HL-60 (cell line): ENCODE measurements around the gene EEF1G.

Experiments used
- DNase-seq, 2 experiments: peaks; one replicate each; pipeline ENCODE4 v3.0.0-alpha.2; 2010 to 2020; ENCODE audit warnings: low read depth in 1 of 2, low spot score in 1 of 2
- H3K27ac ChIP-seq: fragments of 250-450 bp; sonication (Bioruptor Pico); replicated peaks from 2 replicates; pipeline ENCODE4 v1.5.1; 2020; ENCODE audit warnings: mild to moderate bottlenecking, moderate library complexity
- H3K27me3 ChIP-seq: fragments of 250-450 bp; sonication (Bioruptor Pico); 2 replicates; pipeline ENCODE4 v1.5.1; 2021; ENCODE audit warnings: mild to moderate bottlenecking, moderate library complexity; ENCODE audit not compliant: insufficient read depth, poor library complexity, severe bottlenecking
- H3K4me3 ChIP-seq: replicated peaks from 2 replicates; pipeline ENCODE4 v1.5.1; 2011; ENCODE audit warnings: mild to moderate bottlenecking, control low read depth, low read length; ENCODE audit not compliant: insufficient read depth
- GABPA ChIP-seq: IDR thresholded peaks from 2 replicates; pipeline ENCODE4 v1.6.1; 2012; ENCODE audit warnings: low read depth
- POLR2AphosphoS5 ChIP-seq: IDR thresholded peaks from 2 replicates; pipeline ENCODE4 v1.6.1; 2012; ENCODE audit warnings: low read depth
- SPI1 ChIP-seq: IDR thresholded peaks from 2 replicates; pipeline ENCODE4 v1.6.1; 2012; ENCODE audit warnings: low read depth, mild to moderate bottlenecking, borderline replicate concordance
- microRNA-seq: library from miRNA; unstranded; fragments of <30 nt; microRNA quantifications from one replicate; pipeline ENCODE4, GENCODE V29; 2018
- TF ChIP-seq, protein P1 (sequence below): IDR thresholded peaks from one replicate; pipeline ENCODE4 v1.5.1; 2011; ENCODE audit warnings: low read length, control low read depth, inconsistent platforms; ENCODE audit not compliant: insufficient read depth
- TF ChIP-seq, protein P2 (sequence below): IDR thresholded peaks from 2 replicates; pipeline ENCODE4 v1.6.1; 2012; ENCODE audit warnings: low read depth; ENCODE audit not compliant: insufficient replicate concordance

The EEF1G gene

DNA sequence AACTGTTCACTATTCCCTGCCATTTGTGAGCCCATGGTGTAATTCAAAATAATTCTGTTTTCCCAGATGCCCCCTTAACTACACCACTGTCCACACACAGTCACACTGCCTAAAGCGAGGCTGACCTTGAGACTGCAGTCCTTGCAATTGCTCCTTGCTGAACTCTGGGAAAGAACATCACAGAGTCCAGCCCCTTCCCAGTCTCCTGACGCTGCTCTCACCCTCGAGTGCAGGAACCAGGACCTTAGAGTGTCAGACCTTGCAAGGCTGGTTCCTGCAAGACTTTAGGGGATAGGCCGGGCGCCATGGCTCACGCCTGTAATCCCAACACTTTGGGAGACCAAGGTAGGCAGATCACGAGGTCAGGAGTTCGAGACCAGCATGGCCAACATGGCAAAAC is 60.7 kb downstream of the EEF1G start:
- DNase-seq = no peak
- no peak for TF ChIP-seq POLR2AphosphoS5
- TF ChIP-seq, protein P1, sequence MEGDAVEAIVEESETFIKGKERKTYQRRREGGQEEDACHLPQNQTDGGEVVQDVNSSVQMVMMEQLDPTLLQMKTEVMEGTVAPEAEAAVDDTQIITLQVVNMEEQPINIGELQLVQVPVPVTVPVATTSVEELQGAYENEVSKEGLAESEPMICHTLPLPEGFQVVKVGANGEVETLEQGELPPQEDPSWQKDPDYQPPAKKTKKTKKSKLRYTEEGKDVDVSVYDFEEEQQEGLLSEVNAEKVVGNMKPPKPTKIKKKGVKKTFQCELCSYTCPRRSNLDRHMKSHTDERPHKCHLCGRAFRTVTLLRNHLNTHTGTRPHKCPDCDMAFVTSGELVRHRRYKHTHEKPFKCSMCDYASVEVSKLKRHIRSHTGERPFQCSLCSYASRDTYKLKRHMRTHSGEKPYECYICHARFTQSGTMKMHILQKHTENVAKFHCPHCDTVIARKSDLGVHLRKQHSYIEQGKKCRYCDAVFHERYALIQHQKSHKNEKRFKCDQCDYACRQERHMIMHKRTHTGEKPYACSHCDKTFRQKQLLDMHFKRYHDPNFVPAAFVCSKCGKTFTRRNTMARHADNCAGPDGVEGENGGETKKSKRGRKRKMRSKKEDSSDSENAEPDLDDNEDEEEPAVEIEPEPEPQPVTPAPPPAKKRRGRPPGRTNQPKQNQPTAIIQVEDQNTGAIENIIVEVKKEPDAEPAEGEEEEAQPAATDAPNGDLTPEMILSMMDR = no peak
- TF ChIP-seq SPI1 = no peak
- TF ChIP-seq GABPA = no peak
- TF ChIP-seq, protein P2, sequence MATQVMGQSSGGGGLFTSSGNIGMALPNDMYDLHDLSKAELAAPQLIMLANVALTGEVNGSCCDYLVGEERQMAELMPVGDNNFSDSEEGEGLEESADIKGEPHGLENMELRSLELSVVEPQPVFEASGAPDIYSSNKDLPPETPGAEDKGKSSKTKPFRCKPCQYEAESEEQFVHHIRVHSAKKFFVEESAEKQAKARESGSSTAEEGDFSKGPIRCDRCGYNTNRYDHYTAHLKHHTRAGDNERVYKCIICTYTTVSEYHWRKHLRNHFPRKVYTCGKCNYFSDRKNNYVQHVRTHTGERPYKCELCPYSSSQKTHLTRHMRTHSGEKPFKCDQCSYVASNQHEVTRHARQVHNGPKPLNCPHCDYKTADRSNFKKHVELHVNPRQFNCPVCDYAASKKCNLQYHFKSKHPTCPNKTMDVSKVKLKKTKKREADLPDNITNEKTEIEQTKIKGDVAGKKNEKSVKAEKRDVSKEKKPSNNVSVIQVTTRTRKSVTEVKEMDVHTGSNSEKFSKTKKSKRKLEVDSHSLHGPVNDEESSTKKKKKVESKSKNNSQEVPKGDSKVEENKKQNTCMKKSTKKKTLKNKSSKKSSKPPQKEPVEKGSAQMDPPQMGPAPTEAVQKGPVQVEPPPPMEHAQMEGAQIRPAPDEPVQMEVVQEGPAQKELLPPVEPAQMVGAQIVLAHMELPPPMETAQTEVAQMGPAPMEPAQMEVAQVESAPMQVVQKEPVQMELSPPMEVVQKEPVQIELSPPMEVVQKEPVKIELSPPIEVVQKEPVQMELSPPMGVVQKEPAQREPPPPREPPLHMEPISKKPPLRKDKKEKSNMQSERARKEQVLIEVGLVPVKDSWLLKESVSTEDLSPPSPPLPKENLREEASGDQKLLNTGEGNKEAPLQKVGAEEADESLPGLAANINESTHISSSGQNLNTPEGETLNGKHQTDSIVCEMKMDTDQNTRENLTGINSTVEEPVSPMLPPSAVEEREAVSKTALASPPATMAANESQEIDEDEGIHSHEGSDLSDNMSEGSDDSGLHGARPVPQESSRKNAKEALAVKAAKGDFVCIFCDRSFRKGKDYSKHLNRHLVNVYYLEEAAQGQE = no peak
- Histone ChIP-seq H3K4me3 (no peak overlapping the region), H3K27ac (no peak overlapping the region), H3K27me3 (no peaks in the 10 kb centered on the region)

Small RNA genes lying within 50 kb of the gene (microRNA-seq; reads per million reads assigned to microRNA genes)
- gene MIR6747 = 1.8 reads per million
